Liver (tissue), 9 donors: ENCODE measurements around the gene ITGA4. TPM values are rescaled to one million over a fixed set of nuclear protein-coding genes. Genes with fewer than 3 reads are reported as not detected.

ENCODE experiments used
- DNase-seq: peaks from one replicate; pipeline ENCODE4 v3.0.0-alpha.2; 2017; ENCODE audit warnings: low spot score
- H3K27ac ChIP-seq, 2 donors: one replicate each; pipeline ENCODE4 v1.7.0; 2013; ENCODE audit warnings: inconsistent platforms in 2 of 2, low read length in 2 of 2, control low read depth in 1 of 2, low read depth in 1 of 2, mild to moderate bottlenecking in 1 of 2
- H3K27me3 ChIP-seq, 4 donors: one replicate each; pipeline versions ENCODE4 v1.6.1 to v1.7.0; 2013; ENCODE audit warnings: low read length in 3 of 4, inconsistent platforms in 1 of 4, mild to moderate bottlenecking in 1 of 4, moderate library complexity in 1 of 4; ENCODE audit not compliant: control insufficient read depth in 4 of 4, insufficient read depth in 4 of 4
- H3K36me3 ChIP-seq, 4 donors: one replicate each; pipeline versions ENCODE4 v1.6.1 to v1.7.0; 2013; ENCODE audit warnings: low read length in 3 of 4, mild to moderate bottlenecking in 3 of 4, low read depth in 1 of 4, moderate library complexity in 1 of 4; ENCODE audit not compliant: control insufficient read depth in 4 of 4, insufficient read depth in 3 of 4
- H3K4me1 ChIP-seq, 4 donors: one replicate each; pipeline versions ENCODE4 v1.6.1 to v1.7.0; 2013; ENCODE audit warnings: low read length in 3 of 4, mild to moderate bottlenecking in 3 of 4, moderate library complexity in 1 of 4; ENCODE audit not compliant: control insufficient read depth in 4 of 4, insufficient read depth in 4 of 4
- H3K4me3 ChIP-seq, 3 donors: one replicate each; pipeline versions ENCODE4 v1.6.1 to v1.7.0; 2013; ENCODE audit warnings: low read length in 3 of 3, control low read depth in 1 of 3, low read depth in 1 of 3, mild to moderate bottlenecking in 1 of 3
- H3K9ac ChIP-seq, 2 donors: one replicate each; pipeline ENCODE4 v1.7.0; 2013; ENCODE audit warnings: low read length in 2 of 2, mild to moderate bottlenecking in 2 of 2, moderate library complexity in 2 of 2, control low read depth in 1 of 2, low read depth in 1 of 2
- H3K9me3 ChIP-seq, 4 donors: one replicate each; pipeline versions ENCODE4 v1.6.1 to v1.7.0; 2013; ENCODE audit warnings: low read length in 3 of 4; ENCODE audit not compliant: control insufficient read depth in 4 of 4
- CTCF ChIP-seq: fragments of 150-350 bp; IDR thresholded peaks from 2 replicates; pipeline ENCODE4 v1.5.1; 2017; ENCODE audit warnings: improper control_type of control experiment, low read depth, low read length; ENCODE audit not compliant: missing input control
- EGR1 ChIP-seq, 2 donors: IDR thresholded peaks; 2 replicates each; pipeline ENCODE4 v1.6.1; 2016 to 2018; ENCODE audit warnings: antibody characterized with exemption in 2 of 2, low read depth in 2 of 2
- FOXA1 ChIP-seq: IDR thresholded peaks from 2 replicates; pipeline ENCODE4 v1.6.1; 2016; ENCODE audit warnings: antibody characterized with exemption
- FOXA2 ChIP-seq: IDR thresholded peaks from 2 replicates; pipeline ENCODE4 v1.6.1; 2016; ENCODE audit warnings: antibody characterized with exemption
- GABPA ChIP-seq, 2 donors: IDR thresholded peaks in 1 of 2; conservative IDR thresholded peaks in 1 of 2; 2 replicates each; pipeline ENCODE4 v1.6.1; 2016; ENCODE audit warnings: antibody characterized with exemption in 2 of 2, mild to moderate bottlenecking in 1 of 2, moderate library complexity in 1 of 2
- HNF4G ChIP-seq: IDR thresholded peaks from 2 replicates; pipeline ENCODE4 v1.6.1; 2016; ENCODE audit warnings: antibody characterized with exemption
- JUND ChIP-seq, 2 donors: IDR thresholded peaks; 2 replicates each; pipeline ENCODE4 v1.6.1; 2016; ENCODE audit warnings: antibody characterized with exemption in 2 of 2
- MAX ChIP-seq: IDR thresholded peaks from 2 replicates; pipeline ENCODE4 v1.6.1; 2016; ENCODE audit warnings: antibody characterized with exemption
- NR2F2 ChIP-seq: IDR thresholded peaks from 2 replicates; pipeline ENCODE4 v1.6.1; 2016; ENCODE audit warnings: antibody characterized with exemption
- RAD21 ChIP-seq, 2 donors: IDR thresholded peaks; 2 replicates each; pipeline ENCODE4 v1.6.1; 2016; ENCODE audit warnings: antibody characterized with exemption in 2 of 2, mild to moderate bottlenecking in 2 of 2
- REST ChIP-seq: IDR thresholded peaks from 2 replicates; pipeline ENCODE4 v1.6.1; 2016; ENCODE audit warnings: antibody characterized with exemption, mild to moderate bottlenecking
- RXRA ChIP-seq, 2 donors: IDR thresholded peaks; 2 replicates each; pipeline ENCODE4 v1.6.1; 2017 to 2018; ENCODE audit warnings: antibody characterized with exemption in 2 of 2, mild to moderate bottlenecking in 1 of 2
- SP1 ChIP-seq: IDR thresholded peaks from 2 replicates; pipeline ENCODE4 v1.6.1; 2018; ENCODE audit warnings: antibody characterized with exemption, mild to moderate bottlenecking
- TAF1 ChIP-seq: conservative IDR thresholded peaks from 2 replicates; pipeline ENCODE4 v1.6.1; 2016; ENCODE audit warnings: antibody characterized with exemption, mild to moderate bottlenecking
- YY1 ChIP-seq: IDR thresholded peaks from 2 replicates; pipeline ENCODE4 v1.6.1; 2016; ENCODE audit warnings: antibody characterized with exemption, mild to moderate bottlenecking
- ZBTB33 ChIP-seq: IDR thresholded peaks from 2 replicates; pipeline ENCODE4 v1.6.1; 2016; ENCODE audit warnings: antibody characterized with exemption
- WGBS: extraction: QIAGEN DNeasy Blood & Tissue Kit; methylation state at CpG from one replicate; pipeline ENCODE4 v1.1.7; 2013; 5-methylcytosine and 5-hydroxymethylcytosine counted together
- polyA plus RNA-seq, 2 donors: library from polyadenylated mRNA; stranded (reverse) in 1 of 2; unstranded in 1 of 2; fragments of 200-250 nt in 1 of 2; fragments of >200 nt in 1 of 2; fragmentation: Nextera tagmentation in 1 of 2; extraction: Ambion mirVana in 1 of 2; gene quantifications; one replicate each; pipeline versions ENCODE4 v1.2.1 to v1.2.3, GENCODE V29; 2013 to 2015
- total RNA-seq, 2 donors: library from RNA; depleted of rRNA; stranded (reverse); fragments of >200 nt; gene quantifications; one replicate each; pipeline ENCODE4 v1.2.3, GENCODE V29; 2014
- donor health status: healthy.
- donor health status: healthy.
- donor health status: healthy.
- donor health status: healthy.
- donor health status: healthy.

The ITGA4 gene
- total and polyA plus RNA-seq, 4 donors, result 1.6 to 142 (median 4.1) TPM

GRCh38 chr2:181546086-181546485 lies 88.9 kb downstream of the ITGA4 start:
- Histone ChIP-seq H3K9ac (no peak overlapping the region), H3K27ac (no peak overlapping the region), H3K36me3 (no peaks in the 10 kb centered on the region), H3K4me3 (no peak overlapping the region), H3K27me3 (peaks cover 0 to 2% (median 0%) of the 10 kb centered on the region in 4 donors), H3K4me1 (no peaks in the 10 kb centered on the region), H3K9me3 (no peaks in the 10 kb centered on the region)
- TF ChIP-seq FOXA2 (no peak), FOXA1 (no peak), MAX (no peak)
- WGBS, result 66% methylated on average over 3 of the region's 3 CpGs
- no peak for DNase-seq

GRCh38 chr2:181552808-181553207 lies 95.6 kb downstream of the ITGA4 start:
- Histone ChIP-seq H3K4me1 (no peaks in the 10 kb centered on the region), H3K27ac (no peak overlapping the region), H3K4me3 (no peak overlapping the region), H3K36me3 (no peaks in the 10 kb centered on the region), H3K9ac (no peak overlapping the region), H3K9me3 (no peaks in the 10 kb centered on the region), H3K27me3 (no peaks in the 10 kb centered on the region)
- DNase-seq, result no peak
- WGBS, result 53% methylated on average over 1 of the region's 1 CpG
- TF ChIP-seq FOXA2, result no peak

- no peak for DNase-seq
- Histone ChIP-seq H3K4me1 (no peaks in the 10 kb centered on the region), H3K9me3 (no peaks in the 10 kb centered on the region), H3K4me3 (no peak overlapping the region), H3K27me3 (no peaks in the 10 kb centered on the region), H3K36me3 (no peaks in the 10 kb centered on the region), H3K27ac (no peak overlapping the region), H3K9ac (no peak overlapping the region)
- TF ChIP-seq FOXA2 (no peak), GABPA (IDR thresholded peaks at IDR 0.05 in 1 of 2, conservative IDR thresholded peaks at IDR 0.05 in 1 of 2) (no peak), TAF1 (no peak), REST (no peak), YY1 (no peak), JUND (IDR thresholded peaks at IDR 0.05) (no peak), ZBTB33 (no peak), RAD21 (IDR thresholded peaks at IDR 0.05) (no peak), SP1 (no peak), NR2F2 (no peak), EGR1 (IDR thresholded peaks at IDR 0.05; ENCODE audit: low read depth in 2 of 2) (no peak), CTCF (no peak), RXRA (IDR thresholded peaks at IDR 0.05) (no peak), HNF4G (no peak)
- WGBS, result 90% methylated on average over 2 of the region's 2 CpGs
Observed at GRCh38 chr2:181553244-181553643, 96.1 kb downstream of the ITGA4 start.
